SH-SY5Y (cell line): ENCODE results near the gene EXOC6B.

Experiments used
- GATA2 ChIP-seq: IDR thresholded peaks from 2 replicates; pipeline ENCODE4 v1.6.1; 2011; ENCODE audit warnings: mild to moderate bottlenecking, low read depth, low read length
- GATA3 ChIP-seq: IDR thresholded peaks from 2 replicates; pipeline ENCODE4 v1.6.1; 2011; ENCODE audit warnings: low read depth, mild to moderate bottlenecking, low read length, moderate library complexity

GRCh38 chr2:72220170-72220569 is 605.7 kb downstream of the EXOC6B start:
- no peak for TF ChIP-seq GATA3
- TF ChIP-seq GATA2: no peak
